ENCODE results near the gene DMTF1. TPM values are rescaled to one million over a fixed set of nuclear protein-coding genes. Genes with fewer than 3 reads are reported as not detected.
"Not testable (repeated sequence)": the region's sequence is repeated elsewhere in the genome, so short reads cannot be mapped to it uniquely, and the experiment has no call there.

Gene DMTF1
- total RNA-seq (2012; rRNA removed), result 37.4 and 39.3 TPM in 2 replicates

- Histone ChIP-seq H3K9me3 (replicated peaks; ENCODE audit: low read length) (no peaks in the 10 kb centered on the region), H3K4me3 (ENCODE audit: low read length) (peak within 1 kb of the TSS; percentile 70), H3K27me3 (ENCODE audit: control insufficient read depth, insufficient read depth, low read length) (no peaks in the 10 kb centered on the region), H3K9ac (ENCODE audit: low read depth, low read length) (peak within 1 kb of the TSS; percentile 100), H3K4me2 (ENCODE audit: low read length) (peak within 1 kb of the TSS; percentile 80), H3K36me3 (ENCODE audit: insufficient read depth, low read length) (peaks cover 5% of the 10 kb centered on the region), H3K4me1 (ENCODE audit: control insufficient read depth, insufficient read depth, low read length) (peaks cover 39% of the 10 kb centered on the region)
Measured at GRCh38 chr7:87152112-87152896, at the start of gene DMTF1. DMTF1 (plus strand) TSS chr7:87152453; CDS start chr7:87164942, 12,489 bp downstream.

DNA sequence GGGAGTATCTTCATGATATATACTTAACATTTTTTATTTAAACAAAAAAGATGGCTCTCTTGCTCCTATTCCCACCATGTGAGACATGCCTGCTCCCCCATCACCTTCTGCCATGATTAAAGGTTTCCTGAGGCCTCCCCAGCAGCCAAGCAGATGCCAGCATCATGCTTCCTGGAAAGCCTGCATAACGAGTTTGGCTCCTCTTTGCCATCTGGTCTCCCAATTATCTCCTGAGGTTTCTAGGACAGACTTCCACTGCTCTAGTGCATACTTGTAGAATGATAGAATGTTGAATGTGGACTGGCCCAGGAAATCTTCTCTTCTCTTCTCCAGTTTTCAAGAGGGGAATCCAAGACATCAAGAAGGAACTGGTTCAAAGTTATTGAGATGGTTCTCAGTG lies 46.9 kb upstream of the DMTF1 start:
- H3K4me3 ChIP-seq (ENCODE audit: low read length), result no peak overlapping the region
- H3K27me3 ChIP-seq (ENCODE audit: control insufficient read depth, insufficient read depth, low read length), result no peaks in the 10 kb centered on the region
- H3K9me3 ChIP-seq (replicated peaks; ENCODE audit: low read length), result no peaks in the 10 kb centered on the region
- no peak overlapping the region for H3K4me2 ChIP-seq (ENCODE audit: low read length)
- no peaks in the 10 kb centered on the region for H3K4me1 ChIP-seq (ENCODE audit: control insufficient read depth, insufficient read depth, low read length)
- no peak overlapping the region for H3K9ac ChIP-seq (ENCODE audit: low read depth, low read length)
- H3K36me3 ChIP-seq (ENCODE audit: insufficient read depth, low read length), result no peaks in the 10 kb centered on the region

DNA sequence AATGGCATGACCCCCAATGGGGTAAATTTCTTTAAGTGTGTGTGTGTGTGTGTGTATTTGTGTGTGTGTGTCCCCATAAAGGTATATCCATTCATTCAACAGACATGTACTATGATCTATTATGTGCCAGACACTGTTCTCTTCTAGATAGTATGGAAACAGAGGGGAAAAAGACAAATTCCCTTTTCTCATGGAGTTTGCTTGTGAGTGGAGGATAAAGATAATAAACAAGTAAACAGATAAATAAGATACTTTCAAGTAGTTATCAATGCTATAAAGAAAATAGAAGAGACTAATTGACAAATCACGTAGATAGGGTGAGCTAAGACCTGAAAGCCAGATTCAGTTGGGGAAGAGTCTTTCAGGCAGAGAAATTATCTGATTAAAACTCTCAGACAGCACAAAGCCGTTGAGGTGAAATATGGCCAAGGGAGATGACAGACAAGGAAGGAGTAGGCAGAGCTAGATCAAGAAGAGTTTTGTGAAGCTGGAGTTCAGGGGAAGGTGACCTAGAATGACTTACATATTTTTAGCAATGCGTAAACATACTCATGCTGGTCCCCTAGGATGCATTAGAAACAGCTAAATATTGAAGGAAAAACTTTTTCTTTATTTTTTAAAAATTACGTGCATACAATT lies 45.2 kb upstream of the DMTF1 start:
- Histone ChIP-seq H3K4me3 (ENCODE audit: low read length) (no peak overlapping the region), H3K27me3 (ENCODE audit: control insufficient read depth, insufficient read depth, low read length) (no peaks in the 10 kb centered on the region), H3K36me3 (ENCODE audit: insufficient read depth, low read length) (no peaks in the 10 kb centered on the region), H3K4me1 (ENCODE audit: control insufficient read depth, insufficient read depth, low read length) (no peaks in the 10 kb centered on the region), H3K9ac (ENCODE audit: low read depth, low read length) (no peak overlapping the region), H3K9me3 (replicated peaks; ENCODE audit: low read length) (no peaks in the 10 kb centered on the region), H3K4me2 (ENCODE audit: low read length) (no peak overlapping the region)

DNA sequence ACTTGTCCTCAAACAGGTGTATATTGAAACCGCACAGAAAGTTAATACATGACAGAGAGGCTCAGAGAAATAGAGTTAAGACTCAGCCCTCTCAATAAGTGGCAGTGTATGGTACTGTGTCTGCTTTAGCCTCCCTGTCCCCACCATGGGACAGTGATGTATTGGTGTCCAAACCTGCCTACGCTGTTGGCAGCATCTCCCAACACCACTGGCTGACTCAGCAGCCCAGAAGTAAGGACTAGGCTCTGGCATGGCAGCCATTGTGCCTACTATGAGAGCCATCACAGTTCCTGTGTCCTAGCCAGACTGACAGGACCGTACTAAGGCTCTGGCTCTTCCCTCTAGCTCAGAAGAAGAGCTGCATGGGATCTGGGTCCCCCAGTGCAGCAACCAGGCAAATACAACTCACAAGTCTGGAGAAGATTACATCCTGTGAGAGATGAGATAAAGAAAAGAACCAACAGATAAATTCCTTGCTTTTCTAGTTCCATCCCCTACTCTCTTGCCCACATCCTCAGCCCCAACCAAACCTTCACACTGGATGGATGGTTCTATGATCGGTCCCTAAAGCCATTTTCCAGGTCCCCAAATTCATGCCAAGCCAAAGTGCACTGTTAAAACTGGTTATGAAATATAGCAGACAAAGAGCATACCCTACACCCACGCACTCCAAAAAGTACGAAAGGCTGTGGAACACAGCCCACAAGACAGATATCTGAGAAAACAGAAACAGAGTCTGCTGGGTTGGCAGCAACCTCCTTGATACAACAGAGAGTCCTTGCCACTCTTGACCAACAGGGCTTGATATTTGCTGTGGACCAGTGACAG lies 44.1 kb upstream of the DMTF1 start:
- Histone ChIP-seq H3K9me3 (replicated peaks; ENCODE audit: low read length) (no peaks in the 10 kb centered on the region), H3K4me3 (ENCODE audit: low read length) (no peak overlapping the region), H3K36me3 (ENCODE audit: insufficient read depth, low read length) (no peaks in the 10 kb centered on the region), H3K4me1 (ENCODE audit: control insufficient read depth, insufficient read depth, low read length) (no peaks in the 10 kb centered on the region), H3K9ac (ENCODE audit: low read depth, low read length) (no peak overlapping the region), H3K4me2 (ENCODE audit: low read length) (no peak overlapping the region), H3K27me3 (ENCODE audit: control insufficient read depth, insufficient read depth, low read length) (no peaks in the 10 kb centered on the region)

- Histone ChIP-seq H3K27me3 (ENCODE audit: control insufficient read depth, insufficient read depth, low read length) (no peaks in the 10 kb centered on the region), H3K4me1 (ENCODE audit: control insufficient read depth, insufficient read depth, low read length) (no peaks in the 10 kb centered on the region), H3K4me2 (ENCODE audit: low read length) (no peak overlapping the region), H3K4me3 (ENCODE audit: low read length) (no peak overlapping the region), H3K9ac (ENCODE audit: low read depth, low read length) (no peak overlapping the region), H3K9me3 (replicated peaks; ENCODE audit: low read length) (no peaks in the 10 kb centered on the region), H3K36me3 (ENCODE audit: insufficient read depth, low read length) (no peaks in the 10 kb centered on the region)
Measured at GRCh38 chr7:87110778-87111177, 41.5 kb upstream of the DMTF1 start.

DNA sequence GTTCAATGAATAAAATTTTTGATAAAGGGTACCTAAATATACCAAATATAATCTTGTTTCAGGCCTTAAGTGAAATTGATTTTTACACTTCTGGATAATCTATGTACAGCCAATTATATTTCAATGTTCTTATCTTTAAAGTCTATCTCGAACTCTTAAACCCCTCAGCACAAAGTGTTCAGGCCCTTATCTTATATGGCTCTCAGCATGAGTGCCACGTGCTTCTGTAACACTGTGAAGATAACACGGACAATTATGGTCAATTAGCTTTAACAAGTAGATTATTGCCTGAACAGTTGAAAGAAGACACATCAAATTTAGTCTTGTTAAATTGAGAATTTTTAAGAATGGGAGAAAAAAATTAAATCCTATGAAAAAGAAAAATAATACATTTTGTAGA lies 40.4 kb upstream of the DMTF1 start:
- Histone ChIP-seq H3K4me2 (ENCODE audit: low read length) (no peak overlapping the region), H3K4me3 (ENCODE audit: low read length) (no peak overlapping the region)

DNA sequence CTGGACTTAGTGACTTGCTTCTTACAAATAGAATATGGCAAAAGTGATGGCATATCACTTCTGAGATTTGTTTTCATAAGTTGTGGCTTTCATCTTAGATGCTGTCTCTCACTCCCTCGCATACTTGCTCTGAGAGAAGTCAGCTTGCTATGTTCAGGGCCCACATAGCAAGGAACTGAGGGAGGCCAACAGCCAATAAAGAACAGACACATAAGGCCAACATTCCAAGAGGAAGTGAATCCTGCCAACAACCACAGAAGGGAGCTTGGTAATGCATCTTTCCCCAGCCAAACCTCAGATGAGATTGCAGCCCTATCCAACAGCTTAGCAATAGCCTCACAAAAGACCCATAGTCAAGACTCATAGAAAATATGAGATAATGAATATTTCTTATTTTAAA lies 39.2 kb upstream of the DMTF1 start:
- no peaks in the 10 kb centered on the region for H3K36me3 ChIP-seq (ENCODE audit: insufficient read depth, low read length)
- H3K9ac ChIP-seq (ENCODE audit: low read depth, low read length), result no peak overlapping the region
- no peaks in the 10 kb centered on the region for H3K9me3 ChIP-seq (replicated peaks; ENCODE audit: low read length)
- no peaks in the 10 kb centered on the region for H3K27me3 ChIP-seq (ENCODE audit: control insufficient read depth, insufficient read depth, low read length)
- no peak overlapping the region for H3K4me3 ChIP-seq (ENCODE audit: low read length)
- no peak overlapping the region for H3K4me2 ChIP-seq (ENCODE audit: low read length)
- H3K4me1 ChIP-seq (ENCODE audit: control insufficient read depth, insufficient read depth, low read length), result no peaks in the 10 kb centered on the region

More for the DNA sequence above, 40.4 kb upstream of the DMTF1 start:
- Histone ChIP-seq H3K9me3 (replicated peaks; ENCODE audit: low read length) (no peaks in the 10 kb centered on the region), H3K9ac (ENCODE audit: low read depth, low read length) (no peak overlapping the region), H3K36me3 (ENCODE audit: insufficient read depth, low read length) (no peaks in the 10 kb centered on the region), H3K4me1 (ENCODE audit: control insufficient read depth, insufficient read depth, low read length) (no peaks in the 10 kb centered on the region), H3K27me3 (ENCODE audit: control insufficient read depth, insufficient read depth, low read length) (no peaks in the 10 kb centered on the region)

GRCh38 chr7:87113904-87114303 lies 38.3 kb upstream of the DMTF1 start:
- H3K9ac ChIP-seq (ENCODE audit: low read depth, low read length); H3K27me3 ChIP-seq (ENCODE audit: control insufficient read depth, insufficient read depth, low read length); H3K36me3 ChIP-seq (ENCODE audit: insufficient read depth, low read length); H3K4me3 ChIP-seq (ENCODE audit: low read length); H3K9me3 ChIP-seq (replicated peaks; ENCODE audit: low read length); H3K4me1 ChIP-seq (ENCODE audit: control insufficient read depth, insufficient read depth, low read length); H3K4me2 ChIP-seq (ENCODE audit: low read length): not testable (repeated sequence)

- not testable (repeated sequence) for H3K4me1 ChIP-seq (ENCODE audit: control insufficient read depth, insufficient read depth, low read length); H3K27me3 ChIP-seq (ENCODE audit: control insufficient read depth, insufficient read depth, low read length); H3K36me3 ChIP-seq (ENCODE audit: insufficient read depth, low read length); H3K9ac ChIP-seq (ENCODE audit: low read depth, low read length); H3K9me3 ChIP-seq (replicated peaks; ENCODE audit: low read length); H3K4me2 ChIP-seq (ENCODE audit: low read length); H3K4me3 ChIP-seq (ENCODE audit: low read length)
Measured at GRCh38 chr7:87115772-87116171, 36.5 kb upstream of the DMTF1 start.

DNA sequence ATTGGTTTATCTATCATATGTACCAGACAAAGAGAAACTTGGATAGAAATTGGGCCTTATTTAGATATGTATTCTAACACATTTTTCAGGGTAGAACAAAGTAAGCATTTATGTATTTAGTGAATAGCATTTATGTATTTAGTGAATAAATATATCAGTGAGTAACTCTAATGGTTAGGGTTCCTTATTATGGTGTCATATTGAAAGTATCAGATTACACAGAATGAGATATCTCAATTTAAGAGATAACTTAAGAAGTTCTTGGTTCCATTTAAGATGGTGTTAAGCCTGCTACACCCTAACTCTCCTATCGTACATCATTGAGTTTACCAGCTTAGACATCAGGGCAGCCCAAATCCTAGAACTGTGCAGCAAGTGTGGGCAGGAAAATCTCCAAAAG lies 35.9 kb upstream of the DMTF1 start:
- Histone ChIP-seq H3K27me3 (ENCODE audit: control insufficient read depth, insufficient read depth, low read length) (no peaks in the 10 kb centered on the region), H3K9me3 (replicated peaks; ENCODE audit: low read length) (no peaks in the 10 kb centered on the region), H3K4me1 (ENCODE audit: control insufficient read depth, insufficient read depth, low read length) (no peaks in the 10 kb centered on the region), H3K4me2 (ENCODE audit: low read length) (no peak overlapping the region), H3K4me3 (ENCODE audit: low read length) (no peak overlapping the region), H3K36me3 (ENCODE audit: insufficient read depth, low read length) (no peaks in the 10 kb centered on the region), H3K9ac (ENCODE audit: low read depth, low read length) (no peak overlapping the region)

DNA sequence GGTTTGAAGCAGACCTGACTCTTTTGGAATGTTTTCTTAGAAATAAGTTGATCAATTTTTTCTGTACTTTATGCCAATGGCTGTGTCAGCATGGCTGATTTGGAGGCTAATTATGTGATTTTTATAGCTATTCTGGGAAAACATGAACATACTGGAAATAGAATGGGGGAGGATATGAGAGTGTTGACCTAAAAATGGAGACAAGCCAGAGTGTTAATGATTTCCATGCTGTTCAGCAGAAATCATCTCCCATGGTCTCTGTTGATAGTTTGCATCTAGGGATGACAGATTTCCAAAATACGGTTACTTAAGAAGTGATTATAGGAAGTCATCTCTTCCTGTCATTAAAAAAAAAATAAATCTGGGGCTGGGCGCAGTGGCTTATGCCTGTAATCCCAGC lies 32.7 kb upstream of the DMTF1 start:
- Histone ChIP-seq H3K9me3 (replicated peaks; ENCODE audit: low read length) (no peaks in the 10 kb centered on the region), H3K4me1 (ENCODE audit: control insufficient read depth, insufficient read depth, low read length) (no peaks in the 10 kb centered on the region), H3K36me3 (ENCODE audit: insufficient read depth, low read length) (no peaks in the 10 kb centered on the region), H3K4me2 (ENCODE audit: low read length) (no peak overlapping the region), H3K27me3 (ENCODE audit: control insufficient read depth, insufficient read depth, low read length) (no peaks in the 10 kb centered on the region), H3K9ac (ENCODE audit: low read depth, low read length) (no peak overlapping the region), H3K4me3 (ENCODE audit: low read length) (no peak overlapping the region)

All from skeletal muscle satellite cell (primary cell).